Caco-2 (cell line): ENCODE measurements around the gene NEGR1. TPM values are rescaled to one million over a fixed set of nuclear protein-coding genes. Genes with fewer than 3 reads are reported as not detected.

Experiments
- BruUV-seq: library from RNA; stranded (reverse); fragments of 400-500 nt; replicated peaks from 2 replicates; lab custom pipeline; 2021; lab: Mats Ljungman, UMichigan
- CTCF ChIA-PET: fragments of 300-600 bp; sonication (Branson Sonifier 250); formaldehyde crosslinking; loops from one replicate; lab custom pipeline; 2022; ENCODE audit warnings: antibody characterized with exemption; lab: Charles Lee
- POLR2A ChIA-PET: fragments of 300-600 bp; sonication (Branson Sonifier 250); formaldehyde crosslinking; loops from one replicate; lab custom pipeline; 2022; ENCODE audit warnings: antibody characterized with exemption; lab: Charles Lee
- DNase-seq, 2 experiments: peaks; one replicate each; pipeline versions ENCODE4 v3.0.0 to v3.0.0-alpha.2; 2020 to 2022
- H3K27me3 ChIP-seq: replicated peaks from 2 replicates; pipeline ENCODE4 v1.6.0; 2011; ENCODE audit warnings: low read length; ENCODE audit not compliant: control insufficient read depth, insufficient read depth
- H3K36me3 ChIP-seq: 2 replicates; pipeline ENCODE4 v1.5.1; 2011; ENCODE audit warnings: low read length; ENCODE audit not compliant: control insufficient read depth, insufficient read depth
- H3K4me1 ChIP-seq: fragments of 250-450 bp; sonication (Bioruptor Pico); 2 replicates; pipeline ENCODE4 v1.5.1; 2020; ENCODE audit warnings: mild to moderate bottlenecking
- H3K4me3 ChIP-seq: 2 replicates; pipeline ENCODE4 v1.5.1; 2011; ENCODE audit warnings: low read depth, mild to moderate bottlenecking, control low read depth, low read length
- H3K9me3 ChIP-seq: fragments of 250-450 bp; sonication (Bioruptor Pico); 2 replicates; pipeline ENCODE4 v1.5.1; 2020; ENCODE audit warnings: mild to moderate bottlenecking, moderate library complexity
- H3K27ac Mint-ChIP-seq: one replicate; pipeline ENCODE4 v1.8.0; 2022; ENCODE audit warnings: mixed read lengths; ENCODE audit not compliant: unreplicated experiment
- H3K27me3 Mint-ChIP-seq: one replicate; pipeline ENCODE4 v1.8.0; 2022; ENCODE audit warnings: mixed read lengths; ENCODE audit not compliant: insufficient read depth, unreplicated experiment
- H3K36me3 Mint-ChIP-seq: one replicate; pipeline ENCODE4 v1.8.0; 2022; ENCODE audit warnings: mild to moderate bottlenecking, mixed read lengths; ENCODE audit not compliant: insufficient read depth, unreplicated experiment
- H3K4me1 Mint-ChIP-seq: one replicate; pipeline ENCODE4 v1.8.0; 2022; ENCODE audit warnings: low read depth, mixed read lengths; ENCODE audit not compliant: unreplicated experiment
- H3K4me3 Mint-ChIP-seq: one replicate; pipeline ENCODE4 v1.8.0; 2022; ENCODE audit warnings: mild to moderate bottlenecking, moderate library complexity, mixed read lengths; ENCODE audit not compliant: unreplicated experiment
- H3K9me3 Mint-ChIP-seq: one replicate; pipeline ENCODE4 v1.8.0; 2022; ENCODE audit warnings: mixed read lengths; ENCODE audit not compliant: unreplicated experiment
- intact Hi-C: fragments of 100-400 bp; cut with micrococcal nuclease; formaldehyde crosslinking; loops from one replicate; pipeline ENCODE4 v1.10.0; 2022; ENCODE audit not compliant: unreplicated experiment
- total RNA-seq: library from RNA; stranded (reverse); gene quantifications from 2 replicates; pipeline ENCODE4 v1.2.3, GENCODE V29; 2022
- TF ChIP-seq, protein P1 (sequence below), 2 experiments: fragments of 200-600 bp in 1 of 2; IDR thresholded peaks; 1 replicate in 1 of 2; 2 replicates in 1 of 2; pipeline versions ENCODE4 v1.5.1 to v1.8.0; 2011 to 2022; ENCODE audit warnings: antibody characterized with exemption in 1 of 2, control low read depth in 1 of 2, inconsistent platforms in 1 of 2, low read depth in 1 of 2, low read length in 1 of 2, mild to moderate bottlenecking in 1 of 2, moderate library complexity in 1 of 2; ENCODE audit not compliant: insufficient read depth in 1 of 2, severe bottlenecking in 1 of 2, unreplicated experiment in 1 of 2

The NEGR1 gene
- total RNA-seq, 1 experiment from 2014 or later, result not detected

DNA sequence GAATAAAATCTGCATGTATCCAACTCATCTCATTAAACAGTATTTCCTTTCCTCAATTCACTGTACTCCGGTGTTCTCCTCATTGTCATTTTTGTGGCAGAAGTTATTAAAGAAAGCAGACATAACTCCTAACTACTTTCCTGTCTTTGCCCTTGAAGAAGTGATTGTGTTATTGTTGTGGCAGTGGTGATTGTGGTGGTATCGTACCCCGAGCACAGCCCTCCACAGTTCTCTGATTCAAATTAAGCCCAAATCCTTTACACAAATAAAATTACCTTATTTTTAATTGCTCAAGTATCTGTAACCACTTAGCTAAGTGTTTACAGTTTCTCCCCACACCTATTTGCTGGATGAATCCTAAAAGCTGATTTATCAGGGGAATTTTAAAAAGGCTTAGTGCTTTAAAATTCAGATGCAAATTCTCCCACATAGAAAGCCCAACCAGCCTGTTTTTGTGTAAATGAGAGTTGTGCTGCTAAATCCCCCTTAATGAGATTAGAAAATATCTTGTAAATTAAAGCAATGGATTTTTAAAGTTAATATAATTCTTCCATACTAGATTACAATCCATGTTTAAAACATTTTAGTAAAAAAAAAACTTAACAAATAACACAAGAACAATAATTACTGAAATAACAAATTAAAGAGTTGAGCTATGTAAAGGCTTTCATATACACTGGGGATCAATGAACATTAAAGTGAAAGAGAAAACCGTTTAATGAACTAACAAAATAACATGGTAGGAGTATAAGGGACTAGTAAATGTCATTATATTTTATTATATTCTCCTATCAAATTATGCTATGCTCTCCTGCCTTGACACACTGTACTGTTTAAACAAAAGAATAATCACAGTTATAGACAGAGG lies 259.0 kb downstream of the NEGR1 start:
- POLR2A ChIA-PET, result no interaction called here
- H3K36me3 ChIP-seq, result no peaks in the 10 kb centered on the region
- peaks cover 5% of the 10 kb centered on the region for H3K27me3 Mint-ChIP-seq
- no peaks in the 10 kb centered on the region for H3K9me3 Mint-ChIP-seq
- H3K27me3 ChIP-seq, result no peaks in the 10 kb centered on the region
- BruUV-seq, result no TSS peak
- H3K27ac Mint-ChIP-seq, result no peak overlapping the region
- no peaks in the 10 kb centered on the region for H3K36me3 Mint-ChIP-seq
- H3K4me3 Mint-ChIP-seq, result no peak overlapping the region
- no peak overlapping the region for H3K4me3 ChIP-seq
- TF ChIP-seq, protein P1, sequence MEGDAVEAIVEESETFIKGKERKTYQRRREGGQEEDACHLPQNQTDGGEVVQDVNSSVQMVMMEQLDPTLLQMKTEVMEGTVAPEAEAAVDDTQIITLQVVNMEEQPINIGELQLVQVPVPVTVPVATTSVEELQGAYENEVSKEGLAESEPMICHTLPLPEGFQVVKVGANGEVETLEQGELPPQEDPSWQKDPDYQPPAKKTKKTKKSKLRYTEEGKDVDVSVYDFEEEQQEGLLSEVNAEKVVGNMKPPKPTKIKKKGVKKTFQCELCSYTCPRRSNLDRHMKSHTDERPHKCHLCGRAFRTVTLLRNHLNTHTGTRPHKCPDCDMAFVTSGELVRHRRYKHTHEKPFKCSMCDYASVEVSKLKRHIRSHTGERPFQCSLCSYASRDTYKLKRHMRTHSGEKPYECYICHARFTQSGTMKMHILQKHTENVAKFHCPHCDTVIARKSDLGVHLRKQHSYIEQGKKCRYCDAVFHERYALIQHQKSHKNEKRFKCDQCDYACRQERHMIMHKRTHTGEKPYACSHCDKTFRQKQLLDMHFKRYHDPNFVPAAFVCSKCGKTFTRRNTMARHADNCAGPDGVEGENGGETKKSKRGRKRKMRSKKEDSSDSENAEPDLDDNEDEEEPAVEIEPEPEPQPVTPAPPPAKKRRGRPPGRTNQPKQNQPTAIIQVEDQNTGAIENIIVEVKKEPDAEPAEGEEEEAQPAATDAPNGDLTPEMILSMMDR (IDR thresholded peaks at IDR 0.05; ENCODE audit: insufficient read depth in 1 of 2, low read depth in 1 of 2, low read length in 1 of 2, severe bottlenecking in 1 of 2, unreplicated experiment in 1 of 2), result no peak
- H3K9me3 ChIP-seq, result no peaks in the 10 kb centered on the region
- CTCF ChIA-PET, result no interaction called here
- no peak for DNase-seq
- H3K4me1 ChIP-seq, result no peaks in the 10 kb centered on the region
- H3K4me1 Mint-ChIP-seq, result no peaks in the 10 kb centered on the region
- intact Hi-C loops, result no loop called here

DNA sequence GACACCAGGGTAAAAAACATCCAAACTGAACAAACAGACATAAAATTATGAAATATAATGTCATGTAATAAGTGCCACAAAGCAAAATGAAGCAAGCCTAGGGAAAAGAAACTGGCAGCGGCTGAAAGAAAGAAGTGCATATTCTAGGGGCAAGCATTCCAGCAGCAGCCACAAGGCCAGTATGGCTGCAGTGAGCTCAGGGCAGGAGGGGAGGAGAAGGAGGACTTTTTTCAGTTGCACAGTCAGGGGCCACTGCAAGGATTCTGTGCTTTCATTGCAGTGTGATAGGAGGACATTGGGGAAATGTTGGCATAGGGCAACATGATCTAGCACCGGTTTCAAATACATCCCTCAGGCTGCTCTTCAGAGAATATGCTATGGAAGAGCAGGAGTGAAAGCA lies 263.8 kb downstream of the NEGR1 start:
- Histone ChIP-seq H3K9me3 (no peaks in the 10 kb centered on the region), H3K4me3 (no peak overlapping the region), H3K27me3 (no peaks in the 10 kb centered on the region), H3K4me1 (no peaks in the 10 kb centered on the region), H3K36me3 (no peaks in the 10 kb centered on the region)
- BruUV-seq, result no TSS peak
- intact Hi-C loops, result no loop called here
- TF ChIP-seq, protein P1 (IDR thresholded peaks at IDR 0.05; ENCODE audit: insufficient read depth in 1 of 2, low read depth in 1 of 2, low read length in 1 of 2, severe bottlenecking in 1 of 2, unreplicated experiment in 1 of 2), result no peak
- ChIA-PET POLR2A (no interaction called here), CTCF (no interaction called here)
- Mint-ChIP-seq H3K9me3 (no peaks in the 10 kb centered on the region), H3K4me1 (no peaks in the 10 kb centered on the region), H3K27me3 (no peaks in the 10 kb centered on the region), H3K27ac (no peak overlapping the region), H3K4me3 (no peak overlapping the region), H3K36me3 (no peaks in the 10 kb centered on the region)
- DNase-seq, result no peak

DNA sequence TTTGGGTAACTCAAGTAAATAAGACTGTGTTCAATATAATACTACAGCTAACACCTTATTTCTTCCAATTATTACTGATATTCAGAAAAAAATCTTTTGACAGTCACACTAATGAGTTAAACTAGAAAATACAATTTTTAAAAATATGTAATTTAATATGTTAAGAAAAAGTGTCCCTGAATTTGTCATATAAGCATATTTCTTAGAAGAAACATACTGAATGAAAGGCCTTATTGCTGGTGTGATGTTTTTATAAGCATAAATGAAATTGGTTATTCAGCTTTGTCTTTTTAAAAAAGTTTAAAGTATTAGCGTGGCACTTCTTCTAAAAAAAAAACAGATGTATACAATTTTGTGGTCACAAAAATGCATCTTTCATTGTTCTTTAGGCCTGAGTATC lies 267.3 kb downstream of the NEGR1 start:
- H3K27me3 ChIP-seq, result no peaks in the 10 kb centered on the region
- Mint-ChIP-seq H3K4me1 (no peaks in the 10 kb centered on the region), H3K4me3 (no peak overlapping the region), H3K9me3 (no peaks in the 10 kb centered on the region), H3K36me3 (no peaks in the 10 kb centered on the region), H3K27ac (no peak overlapping the region), H3K27me3 (no peaks in the 10 kb centered on the region)
- no peaks in the 10 kb centered on the region for H3K9me3 ChIP-seq
- no TSS peak for BruUV-seq
- H3K4me1 ChIP-seq, result no peaks in the 10 kb centered on the region
- ChIA-PET CTCF (interaction anchor here (0.5 kb wide), 1 partner anchor 23 kb away, joined by 4 read pairs; no protein-coding TSS in a partner anchor), POLR2A (no interaction called here)
- no peak for DNase-seq
- H3K4me3 ChIP-seq, result no peak overlapping the region
- H3K36me3 ChIP-seq, result no peaks in the 10 kb centered on the region
- TF ChIP-seq, protein P1 (IDR thresholded peaks at IDR 0.05; ENCODE audit: insufficient read depth in 1 of 2, low read depth in 1 of 2, low read length in 1 of 2, severe bottlenecking in 1 of 2, unreplicated experiment in 1 of 2), result no peak
- intact Hi-C loops, result no loop called here
